ENCODE measurements around the gene CCT3.
A peak's percentile ranks its signal among the peaks of the same experiment; 100 is the strongest.
"Not testable (repeated sequence)": the region's sequence is repeated elsewhere in the genome, so short reads cannot be mapped to it uniquely, and the experiment has no call there.

CCT3 gene

GRCh38 chr1:156338180-156338976 lies at the start of gene CCT3, which contains the start of gene TSACC:
CCT3 (minus strand) TSS chr1:156338292; CDS start chr1:156338184, 108 bp downstream.
TSACC (plus strand) TSS chr1:156338526; CDS start chr1:156339758, 1,232 bp downstream.
- peak; percentile 100 for DNase-seq

- no peak for DNase-seq
These were observed 49.7 kb upstream of the CCT3 start for GRCh38 chr1:156387870-156388173.

GRCh38 chr1:156386949-156387869 lies 49.1 kb upstream of the CCT3 start:
- DNase-seq, result no peak

GRCh38 chr1:156386134-156386901 lies 48.2 kb upstream of the CCT3 start:
- DNase-seq, result no peak

GRCh38 chr1:156385534-156386031 lies 47.5 kb upstream of the CCT3 start:
- DNase-seq, result peak; percentile 74

- DNase-seq, result no peak
These were observed 46.6 kb upstream of the CCT3 start for GRCh38 chr1:156384658-156385057.

GRCh38 chr1:156384007-156384406 lies 45.9 kb upstream of the CCT3 start:
- no peak for DNase-seq

GRCh38 chr1:156383023-156383422 lies 44.9 kb upstream of the CCT3 start:
- DNase-seq, result peak; percentile 52

- no peak for DNase-seq
These were observed 44.5 kb upstream of the CCT3 start for GRCh38 chr1:156382561-156382960.

GRCh38 chr1:156379420-156380165 lies 41.5 kb upstream of the CCT3 start:
- peak; percentile 55 for DNase-seq

- DNase-seq, result no peak
These were observed 40.5 kb upstream of the CCT3 start for GRCh38 chr1:156378557-156378956.

- DNase-seq, result no peak
These were observed 39.1 kb upstream of the CCT3 start for GRCh38 chr1:156376958-156377919.

GRCh38 chr1:156376146-156376545 lies 38.1 kb upstream of the CCT3 start:
- peak; percentile 46 for DNase-seq

- no peak for DNase-seq
These were observed 35.5 kb upstream of the CCT3 start for GRCh38 chr1:156373546-156373945.

GRCh38 chr1:156372876-156373275 lies 34.8 kb upstream of the CCT3 start:
- DNase-seq, result no peak

GRCh38 chr1:156372265-156372586 lies 34.1 kb upstream of the CCT3 start:
- no peak for DNase-seq

GRCh38 chr1:156371553-156372264 lies 33.6 kb upstream of the CCT3 start:
- peak; percentile 12 for DNase-seq

GRCh38 chr1:156369685-156370286 lies 31.7 kb upstream of the CCT3 start:
- not testable (repeated sequence) for DNase-seq

GRCh38 chr1:156368889-156369684 lies 31.0 kb upstream of the CCT3 start, which contains the start of gene RHBG:
RHBG (plus strand) TSS chr1:156369211; CDS start chr1:156369250, 39 bp downstream.
- DNase-seq, result no peak

All from fibroblast of skin of right biceps (primary cell).